Gastrocnemius medialis (tissue), 4 donors: ENCODE results near the gene MYH9. TPM values are rescaled to one million over a fixed set of nuclear protein-coding genes. Genes with fewer than 3 reads are reported as not detected.

Source experiments
- ATAC-seq, 2 donors: fragments of 150-250 bp; one replicate each; pipeline ENCODE4 v1.9.1; 2016
- DNase-seq, 2 donors: peaks; one replicate each; pipeline ENCODE4 v3.0.0-alpha.2; 2019
- H3K27ac ChIP-seq, 4 donors: fragments of 200-600 bp; sonication (generic); 1 replicate in 1 of 4; 2 replicates in 3 of 4; pipeline ENCODE4 v1.5.1; 2016 to 2018; ENCODE audit warnings: mild to moderate bottlenecking in 2 of 4, moderate library complexity in 1 of 4
- H3K27me3 ChIP-seq, 3 donors: fragments of 200-600 bp; sonication (generic) in 2 of 3; 1 replicate in 1 of 3; 2 replicates in 2 of 3; pipeline versions ENCODE4 v1.5.1 to v1.6.0; 2016 to 2019; ENCODE audit warnings: mild to moderate bottlenecking in 1 of 3, moderate library complexity in 1 of 3
- H3K36me3 ChIP-seq, 2 donors: fragments of 200-600 bp; sonication (generic) in 1 of 2; one replicate each; pipeline ENCODE4 v1.5.1; 2017 to 2018
- H3K4me1 ChIP-seq, 2 donors: fragments of 200-600 bp; sonication (generic) in 1 of 2; one replicate each; pipeline ENCODE4 v1.5.1; 2016 to 2017; ENCODE audit warnings: mild to moderate bottlenecking in 2 of 2
- H3K4me3 ChIP-seq, 4 donors: fragments of 200-600 bp; sonication (generic) in 3 of 4; 1 replicate in 1 of 4; 2 replicates in 3 of 4; pipeline ENCODE4 v1.5.1; 2016 to 2019; ENCODE audit warnings: mild to moderate bottlenecking in 2 of 4
- H3K9me3 ChIP-seq, 3 donors: fragments of 200-600 bp; sonication (generic) in 2 of 3; 1 replicate in 1 of 3; 2 replicates in 2 of 3; pipeline ENCODE4 v1.5.1; 2016 to 2019
- CTCF ChIP-seq, 5 experiments: fragments of 450-650 bp in 3 of 5; fragments of 200-600 bp in 2 of 5; sonication (generic) in 2 of 5; IDR thresholded peaks in 4 of 5; conservative IDR thresholded peaks in 1 of 5; 1 replicate in 4 of 5; 2 replicates in 1 of 5; pipeline ENCODE4 v1.5.1; 2016 to 2019; ENCODE audit warnings: antibody characterized with exemption in 5 of 5, mild to moderate bottlenecking in 3 of 5, moderate library complexity in 3 of 5
- POLR2A ChIP-seq, 2 donors: fragments of 450-650 bp; IDR thresholded peaks; one replicate each; pipeline ENCODE4 v1.6.1; 2017; ENCODE audit warnings: antibody characterized with exemption in 2 of 2, mild to moderate bottlenecking in 2 of 2, moderate library complexity in 2 of 2
- in situ Hi-C, 4 donors: fragments of 200-750 bp; cut with MboI; loops; one replicate each; pipeline versions ENCODE4 v1.15.0 to v1.8.0; 2017; ENCODE audit warnings: low sequenced_read_pairs in 4 of 4
- intact Hi-C: fragments of 100-400 bp; cut with DNase I; formaldehyde crosslinking; loops from one replicate; pipeline ENCODE4 v1.15.1; 2023; ENCODE audit warnings: low total_unique reads
- total RNA-seq, 4 donors: library from RNA; depleted of rRNA; stranded (reverse); fragments of >200 nt; gene quantifications; one replicate each; pipeline versions ENCODE4 v1.1.0 to v1.2.3, GENCODE V29; 2016

Gene MYH9
- total RNA-seq, 4 donors from 2014 or later = 38.9 to 115 (median 104) TPM

DNA sequence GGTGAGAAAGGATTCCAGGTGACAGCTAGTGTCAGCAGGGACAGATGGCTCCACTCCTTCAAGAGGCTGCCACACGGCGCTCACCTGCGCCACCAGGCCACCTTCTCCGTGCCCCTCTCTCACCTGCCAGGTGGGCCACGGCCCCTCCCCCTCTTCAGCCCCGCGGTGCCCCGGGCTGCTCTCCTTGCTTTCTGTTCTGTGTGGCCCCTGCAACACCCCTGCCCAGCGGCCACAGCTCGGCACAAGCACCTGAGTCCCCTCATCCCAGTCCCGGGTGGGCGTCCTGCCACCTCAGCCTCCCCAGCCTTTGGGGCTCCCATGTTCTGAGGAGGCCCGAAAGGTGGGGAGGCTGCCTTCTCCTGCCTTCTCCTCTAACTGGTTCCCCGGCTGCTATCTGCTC lies 88.5 kb downstream of the MYH9 start:
- DNase-seq = no peak
- in situ Hi-C loops = loop anchor here in 1 of 4 donors (5.0 kb wide), 1 partner anchor 178 kb away; no protein-coding TSS in a partner anchor
- H3K27me3 ChIP-seq = no peaks in the 10 kb centered on the region
- intact Hi-C loops = no loop called here
- ATAC-seq = no peak
- H3K9me3 ChIP-seq = no peaks in the 10 kb centered on the region
- H3K27ac ChIP-seq = peak overlapping the region in 2 of 4 donors; percentile 13 to 24
- peaks cover 12 to 99% of the 10 kb centered on the region in 2 donors for H3K36me3 ChIP-seq
- TF ChIP-seq CTCF (IDR thresholded peaks at IDR 0.05 in 4 of 5, conservative IDR thresholded peaks at IDR 0.05 in 1 of 5) (no peak), POLR2A (IDR thresholded peaks at IDR 0.05) (no peak)
- H3K4me1 ChIP-seq = no peaks in the 10 kb centered on the region
- no peak overlapping the region for H3K4me3 ChIP-seq

GRCh38 chr22:36298601-36299000 lies 89.2 kb downstream of the MYH9 start:
- intact Hi-C loops (no loop called here), in situ Hi-C loops (loop anchor here in 1 of 4 donors (5.0 kb wide), 1 partner anchor 179 kb away; no protein-coding TSS in a partner anchor)
- Histone ChIP-seq H3K27me3 (no peaks in the 10 kb centered on the region), H3K27ac (no peak overlapping the region), H3K4me3 (no peak overlapping the region), H3K36me3 (peaks cover 12 to 99% of the 10 kb centered on the region in 2 donors), H3K9me3 (no peaks in the 10 kb centered on the region), H3K4me1 (no peaks in the 10 kb centered on the region)
- DNase-seq = no peak
- ATAC-seq = no peak
- TF ChIP-seq POLR2A (IDR thresholded peaks at IDR 0.05) = no peak
- TF ChIP-seq CTCF (IDR thresholded peaks at IDR 0.05 in 4 of 5, conservative IDR thresholded peaks at IDR 0.05 in 1 of 5) = no peak

GRCh38 chr22:36298118-36298517 lies 89.6 kb downstream of the MYH9 start:
- H3K4me1 ChIP-seq = no peaks in the 10 kb centered on the region
- H3K9me3 ChIP-seq = no peaks in the 10 kb centered on the region
- ATAC-seq (no peak), DNase-seq (no peak)
- in situ Hi-C loops (loop anchor here in 1 of 4 donors (5.0 kb wide), 1 partner anchor 179 kb away; no protein-coding TSS in a partner anchor), intact Hi-C loops (no loop called here)
- TF ChIP-seq POLR2A (IDR thresholded peaks at IDR 0.05) (no peak), CTCF (IDR thresholded peaks at IDR 0.05 in 4 of 5, conservative IDR thresholded peaks at IDR 0.05 in 1 of 5) (no peak)
- peaks cover 12 to 100% of the 10 kb centered on the region in 2 donors for H3K36me3 ChIP-seq
- H3K27me3 ChIP-seq = no peaks in the 10 kb centered on the region
- no peak overlapping the region for H3K27ac ChIP-seq
- H3K4me3 ChIP-seq = no peak overlapping the region

DNA sequence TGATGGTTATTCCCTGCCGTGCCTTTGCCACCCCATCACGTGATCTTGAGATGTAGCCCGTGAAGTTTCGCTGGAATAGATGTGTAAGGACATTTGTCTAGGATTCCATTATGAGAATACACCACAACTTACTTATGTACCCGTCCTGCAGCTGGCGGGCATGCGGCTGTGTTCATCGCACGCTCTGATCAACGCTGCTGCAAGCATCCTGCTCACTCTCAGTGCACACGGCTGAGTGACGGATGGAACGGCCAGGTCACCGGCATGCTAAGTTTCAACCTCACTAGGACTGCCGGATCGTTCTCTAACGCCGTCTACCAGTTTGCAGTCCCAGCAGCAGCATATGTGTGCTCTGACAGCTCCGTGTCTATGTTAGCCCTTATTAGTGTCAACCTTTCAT lies 90.2 kb downstream of the MYH9 start:
- in situ Hi-C loops = loop anchor here in 1 of 4 donors (5.0 kb wide), 1 partner anchor 180 kb away; no protein-coding TSS in a partner anchor
- DNase-seq = no peak
- intact Hi-C loops = no loop called here
- Histone ChIP-seq H3K27me3 (no peaks in the 10 kb centered on the region), H3K4me3 (no peak overlapping the region), H3K36me3 (peaks cover 7 to 100% of the 10 kb centered on the region in 2 donors), H3K27ac (no peak overlapping the region), H3K9me3 (no peaks in the 10 kb centered on the region), H3K4me1 (no peaks in the 10 kb centered on the region)
- TF ChIP-seq POLR2A (IDR thresholded peaks at IDR 0.05) = no peak
- no peak for TF ChIP-seq CTCF (IDR thresholded peaks at IDR 0.05 in 4 of 5, conservative IDR thresholded peaks at IDR 0.05 in 1 of 5)
- ATAC-seq = no peak

GRCh38 chr22:36296690-36297089 lies 91.1 kb downstream of the MYH9 start:
- H3K9me3 ChIP-seq = no peaks in the 10 kb centered on the region
- in situ Hi-C loops (loop anchor here in 1 of 4 donors (5.0 kb wide), 1 partner anchor 181 kb away; no protein-coding TSS in a partner anchor), intact Hi-C loops (no loop called here)
- no peak for DNase-seq
- ATAC-seq = no peak
- no peaks in the 10 kb centered on the region for H3K27me3 ChIP-seq
- no peaks in the 10 kb centered on the region for H3K4me1 ChIP-seq
- no peak overlapping the region for H3K27ac ChIP-seq
- peaks cover 7 to 100% of the 10 kb centered on the region in 2 donors for H3K36me3 ChIP-seq
- TF ChIP-seq CTCF (IDR thresholded peaks at IDR 0.05 in 4 of 5, conservative IDR thresholded peaks at IDR 0.05 in 1 of 5) = no peak
- TF ChIP-seq POLR2A (IDR thresholded peaks at IDR 0.05) = no peak
- no peak overlapping the region for H3K4me3 ChIP-seq
